Dermis microvascular lymphatic vessel endothelial cell (primary cell): ENCODE data around the gene GABRB1. TPM values are rescaled to one million over a fixed set of nuclear protein-coding genes. Genes with fewer than 3 reads are reported as not detected.

Source experiments
- DNase-seq, 2 donors: peaks; one replicate each; pipeline versions ENCODE4 v3.0.0 to v3.0.0-alpha.2; 2010; ENCODE audit warnings: low read depth in 2 of 2
- total RNA-seq: library from RNA; depleted of rRNA; stranded (reverse); fragments of >200 nt; gene quantifications from 2 replicates; pipeline ENCODE4 v1.2.1, GENCODE V29; 2014

GABRB1 gene
- not detected in 2 replicates for total RNA-seq

DNA sequence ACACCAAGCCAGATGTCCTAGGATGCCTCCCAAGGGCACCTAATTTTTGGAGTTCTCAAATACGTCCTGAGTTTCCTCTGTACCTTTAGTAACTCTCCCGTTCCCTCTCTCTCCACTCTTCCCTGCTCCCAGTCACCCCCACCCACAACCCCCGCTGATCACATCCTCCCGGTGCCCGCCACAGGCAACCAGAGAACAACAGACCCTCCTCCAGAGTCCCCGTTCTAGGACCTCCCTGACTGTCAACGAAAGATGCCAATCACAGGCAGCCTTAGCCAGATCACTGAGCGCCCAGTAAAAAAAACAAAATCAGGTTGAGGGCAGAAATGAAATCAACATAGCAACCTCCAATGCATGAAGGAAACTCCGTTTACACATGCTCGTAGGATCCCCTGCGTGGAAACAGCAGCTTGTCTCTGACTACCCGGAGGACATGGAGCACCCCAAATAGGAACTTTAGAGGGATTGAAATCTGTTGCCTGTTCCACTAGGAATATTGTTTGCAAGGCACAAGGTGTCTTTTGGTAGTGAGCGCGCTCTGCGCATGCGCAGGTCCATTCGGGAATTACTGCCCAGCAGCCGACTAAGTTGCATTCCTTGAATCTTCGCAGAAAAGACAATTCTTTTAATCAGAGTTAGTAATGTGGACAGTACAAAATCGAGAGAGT lies at the start of gene GABRB1:
Gene GABRB1 (plus strand): TSS at position 557 of the 668 bp plus-strand sequence.
- peak; percentile 6 to 18 for DNase-seq

DNA sequence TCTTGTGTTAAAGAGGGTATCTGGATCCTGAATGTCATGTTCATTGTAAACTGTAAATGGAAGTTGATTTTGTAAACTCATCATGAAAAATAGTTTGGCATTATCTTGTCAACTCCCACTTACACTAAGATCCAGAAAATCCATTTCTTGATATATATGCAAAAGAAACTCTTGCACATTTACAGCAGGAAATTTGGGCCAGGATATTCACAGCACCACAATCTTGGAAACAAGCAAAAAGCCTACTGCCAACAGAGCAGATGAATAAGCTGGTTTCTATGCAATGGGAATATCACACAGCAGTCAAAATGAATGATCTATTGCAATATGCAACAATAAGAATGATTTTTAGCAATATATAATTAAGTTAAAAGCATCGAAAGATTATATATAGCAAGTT lies 46.6 kb upstream of the GABRB1 start:
- no peak for DNase-seq

DNA sequence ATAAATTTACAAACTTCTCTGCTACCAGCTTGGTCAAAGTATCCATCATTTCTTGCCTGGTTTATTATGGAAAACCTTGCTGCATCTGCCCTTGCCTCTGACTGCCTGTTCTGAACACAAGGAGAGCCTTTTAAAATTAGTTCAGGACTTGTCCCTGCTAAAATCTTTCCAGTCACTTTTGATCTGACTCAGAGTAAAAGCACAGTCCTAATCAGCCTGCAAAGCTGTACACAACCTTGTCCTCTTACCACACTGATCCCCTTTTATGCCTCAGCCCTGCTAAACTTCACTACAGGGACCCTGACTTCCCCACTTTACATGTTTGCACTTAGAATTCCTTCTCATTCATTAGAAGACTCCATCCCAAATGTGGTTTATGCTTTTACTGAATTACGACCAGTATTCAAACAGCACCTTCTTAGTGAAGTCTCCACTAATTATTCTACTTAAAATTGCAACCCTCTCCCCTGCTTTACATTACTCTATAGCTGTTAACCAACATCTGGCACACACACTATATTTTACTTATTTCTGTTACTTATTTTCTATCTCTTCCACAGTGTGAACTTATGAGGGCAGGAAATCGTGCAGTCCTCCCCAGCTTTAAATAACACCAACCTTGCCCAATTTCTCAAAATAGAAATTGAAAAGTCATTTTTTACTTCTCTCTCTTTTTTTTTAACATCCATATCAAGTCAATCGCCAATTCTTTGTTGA lies 44.3 kb upstream of the GABRB1 start:
- DNase-seq = no peak

DNA sequence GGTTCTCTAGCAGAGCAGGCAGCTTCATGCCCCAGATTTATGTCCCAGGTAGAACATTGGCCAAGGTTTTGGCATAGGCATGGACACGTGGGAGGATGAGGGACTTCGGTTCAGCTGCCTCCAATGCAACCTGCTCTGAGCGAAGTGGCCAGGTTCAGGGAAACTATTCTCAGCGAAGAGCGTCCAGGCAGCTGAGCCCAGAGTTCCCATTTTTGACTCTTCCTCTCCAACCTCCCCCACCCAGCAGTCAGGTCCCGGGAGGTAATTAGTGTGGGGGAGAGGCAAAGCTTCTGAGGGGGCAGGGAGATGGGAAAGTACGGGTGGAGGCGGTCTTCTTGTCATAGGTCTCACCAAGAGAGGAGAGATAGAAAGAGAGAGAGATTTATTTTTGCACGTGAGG lies 39.0 kb upstream of the GABRB1 start:
- no peak for DNase-seq

DNA sequence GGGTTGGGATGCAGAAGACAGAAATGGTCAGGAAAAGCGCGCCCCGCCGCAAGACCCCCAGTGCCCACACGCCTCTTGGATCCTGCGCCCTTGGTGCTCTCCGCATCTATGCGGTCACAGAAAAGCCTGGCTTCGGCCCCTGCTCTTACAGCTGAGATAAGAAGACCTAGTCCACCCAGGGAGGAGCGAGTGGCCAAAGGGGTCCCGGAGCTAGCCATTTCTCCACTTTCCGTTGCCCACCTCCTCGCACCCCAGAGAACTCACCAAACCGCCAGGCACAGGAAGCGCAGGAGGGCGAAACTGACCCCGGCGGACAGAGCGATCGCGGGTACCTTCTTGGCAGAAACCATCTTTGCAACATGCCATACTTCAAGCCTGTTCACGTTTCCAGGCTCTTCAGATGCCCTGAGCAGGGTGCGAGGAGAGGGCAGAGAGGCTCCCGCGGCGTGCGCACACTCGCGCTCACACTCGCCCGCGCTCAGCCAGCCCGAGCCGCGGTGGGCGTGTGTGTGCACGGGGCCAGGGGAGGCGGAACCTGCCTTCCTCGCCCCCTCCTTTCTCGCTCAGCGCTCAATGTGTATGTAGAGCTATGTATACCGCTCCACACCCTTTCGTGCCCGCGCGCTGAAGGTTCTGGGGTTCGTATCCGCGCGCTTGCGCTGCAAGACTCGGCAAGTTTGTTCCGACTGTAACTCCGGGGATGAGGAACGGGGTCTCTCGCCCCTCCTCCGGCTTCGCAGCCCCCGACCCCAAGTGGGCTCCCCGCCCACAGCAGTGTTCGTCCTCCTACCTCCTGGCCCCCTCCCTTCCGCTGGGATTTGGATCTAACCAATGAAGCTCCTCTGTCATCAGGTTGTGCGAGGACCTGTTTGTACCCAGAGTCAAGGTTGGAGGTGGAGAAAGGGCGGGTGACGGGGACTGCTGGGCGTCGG lies 38.0 kb upstream of the GABRB1 start, which contains the start of gene GABRA4:
Gene GABRA4 (minus strand): TSS at position 507 of the 932 bp plus-strand sequence. CDS start 157 bp downstream, at position 350.
- no peak for DNase-seq

DNA sequence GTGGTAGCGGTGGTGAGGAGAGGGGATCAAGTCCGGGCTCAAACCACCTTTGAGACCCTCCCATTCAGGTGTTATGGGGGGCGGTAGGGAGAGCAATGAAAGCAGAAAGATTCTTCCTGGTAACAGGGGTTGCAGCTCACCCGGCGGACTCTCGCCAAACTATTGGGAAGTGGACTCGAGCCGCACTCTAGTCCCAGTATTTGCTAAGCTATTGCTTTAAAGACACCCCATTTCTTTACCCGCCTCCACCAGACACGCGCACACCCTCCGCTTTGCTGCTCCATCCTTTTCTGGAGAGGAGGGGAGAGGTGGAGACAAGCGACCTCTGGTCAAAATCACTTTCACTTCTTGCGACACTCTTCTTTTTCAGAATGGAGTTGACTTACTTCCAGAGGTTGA lies 37.4 kb upstream of the GABRB1 start:
- no peak for DNase-seq

DNA sequence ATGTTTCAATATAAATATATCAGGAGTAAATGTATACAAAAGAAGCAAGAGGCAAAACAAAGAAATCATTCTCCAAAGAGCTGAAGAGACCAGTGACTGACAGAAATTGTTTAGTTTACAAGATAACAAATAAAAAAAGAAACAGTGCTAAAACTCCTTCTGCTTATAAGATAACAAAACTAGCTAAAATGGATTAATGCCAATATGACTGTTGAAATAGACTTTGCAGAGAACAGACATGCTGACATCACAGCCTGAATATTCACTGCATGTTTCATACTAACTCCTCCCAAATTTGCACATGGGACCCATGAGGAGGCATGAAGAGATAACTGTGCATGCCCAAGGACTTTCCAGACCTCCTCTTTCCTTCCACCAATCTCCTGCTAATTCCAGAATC lies 31.8 kb upstream of the GABRB1 start:
- no peak for DNase-seq

DNA sequence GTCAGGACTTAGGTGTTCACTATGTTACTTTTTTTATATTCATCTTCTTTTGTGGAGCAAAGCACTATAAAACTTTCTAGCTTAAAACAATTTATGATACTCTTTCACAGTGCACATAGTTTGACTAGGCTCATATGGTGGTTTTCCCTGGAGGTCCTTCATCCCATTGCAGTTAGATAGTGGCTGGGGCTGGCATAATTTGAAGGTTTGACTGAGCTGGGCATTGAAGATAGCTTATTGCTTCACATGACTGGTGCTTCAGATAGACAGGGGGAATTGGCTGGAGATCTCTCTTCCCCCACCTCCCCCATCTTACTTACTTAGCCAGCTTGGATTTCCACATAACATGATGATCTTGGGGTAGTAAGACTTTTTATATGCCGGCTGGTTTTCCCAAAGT lies 31.0 kb upstream of the GABRB1 start:
- no peak for DNase-seq

DNA sequence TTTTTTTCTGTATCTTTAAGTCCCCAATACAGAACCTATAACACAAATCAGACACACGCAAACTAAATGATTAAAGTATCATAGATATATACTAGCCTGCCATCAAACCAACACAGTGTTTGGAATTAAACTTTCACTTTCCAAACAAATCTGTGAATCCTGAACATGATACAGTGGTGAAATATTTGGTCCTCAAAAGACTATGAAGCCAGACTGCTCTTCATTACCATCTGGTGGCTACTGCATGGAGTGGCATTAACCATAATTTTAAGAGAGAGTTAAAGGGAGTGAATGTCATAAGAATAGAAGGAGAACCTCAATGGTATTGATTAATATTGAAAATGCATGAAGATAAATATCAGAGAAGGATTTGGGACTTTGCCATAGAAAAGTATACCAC lies 28.8 kb upstream of the GABRB1 start:
- no peak for DNase-seq

DNA sequence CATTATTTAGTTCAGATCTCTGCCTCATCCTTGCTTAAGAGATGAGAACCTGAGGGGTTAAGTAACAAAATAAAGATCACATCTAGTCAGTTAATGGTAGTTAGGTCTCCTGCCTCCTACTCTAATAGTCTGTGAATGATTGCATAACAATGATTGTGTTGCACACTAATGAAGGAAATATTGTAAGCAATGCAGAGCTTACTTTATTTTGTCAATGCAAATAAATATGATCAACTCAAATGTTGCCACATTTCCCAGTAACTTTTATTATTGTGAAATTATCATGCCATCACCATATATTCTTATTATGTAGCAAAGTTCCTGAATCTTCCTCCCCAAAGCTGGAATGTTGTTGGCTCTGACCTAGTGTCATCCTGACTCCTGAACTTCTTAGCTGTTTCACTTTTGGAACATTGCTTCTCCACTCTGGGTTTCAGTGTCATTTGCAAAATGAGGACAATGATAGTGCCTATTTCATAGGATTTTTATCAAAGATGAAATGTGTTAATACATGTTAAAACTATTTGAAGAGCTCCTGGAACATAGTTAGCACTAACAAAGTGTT lies 20.9 kb upstream of the GABRB1 start:
- no peak for DNase-seq

DNA sequence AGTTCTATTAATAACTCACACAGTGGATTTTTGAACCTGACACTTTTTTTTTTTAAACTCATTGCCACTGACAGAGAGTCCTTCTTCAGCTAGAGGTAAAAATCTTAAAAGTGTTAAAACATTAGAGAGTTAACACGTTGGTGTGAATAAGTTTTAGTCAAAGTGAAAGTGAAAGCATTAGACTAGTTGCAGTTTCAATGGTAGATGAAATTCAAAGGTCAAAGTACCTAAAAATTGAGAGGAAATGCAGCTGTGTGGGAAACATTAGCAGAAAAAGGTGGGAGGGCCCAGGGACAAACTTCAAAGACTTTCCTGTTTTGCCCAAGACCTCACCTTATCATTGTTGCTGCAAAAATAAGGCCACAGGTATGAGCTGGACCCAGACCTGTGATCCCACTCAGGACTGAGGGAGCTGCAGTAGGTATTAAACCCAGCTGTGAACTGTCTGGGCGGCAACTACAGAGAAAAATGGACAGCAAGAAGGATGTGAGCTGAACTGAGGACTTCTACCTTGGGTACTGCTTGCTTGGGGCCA lies 20.4 kb upstream of the GABRB1 start:
- DNase-seq = no peak

DNA sequence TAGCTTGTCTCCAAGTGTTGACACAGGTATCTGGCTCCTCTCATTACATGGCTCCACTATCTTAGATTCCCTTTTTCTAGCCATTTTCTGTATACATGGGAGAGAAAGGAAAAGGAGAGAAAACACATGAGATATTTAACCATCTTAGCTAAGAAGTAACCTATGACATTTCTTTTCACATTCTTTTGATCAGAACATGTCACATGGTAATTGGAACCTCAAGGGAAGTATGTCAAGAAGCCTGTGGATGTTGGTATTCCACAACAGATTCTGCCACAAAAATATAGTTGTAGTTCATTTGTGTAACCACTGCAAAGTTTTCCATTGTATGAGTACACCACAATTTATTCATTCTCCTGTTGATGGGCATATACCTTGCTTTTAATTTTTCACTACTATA lies 18.7 kb upstream of the GABRB1 start:
- no peak for DNase-seq

DNA sequence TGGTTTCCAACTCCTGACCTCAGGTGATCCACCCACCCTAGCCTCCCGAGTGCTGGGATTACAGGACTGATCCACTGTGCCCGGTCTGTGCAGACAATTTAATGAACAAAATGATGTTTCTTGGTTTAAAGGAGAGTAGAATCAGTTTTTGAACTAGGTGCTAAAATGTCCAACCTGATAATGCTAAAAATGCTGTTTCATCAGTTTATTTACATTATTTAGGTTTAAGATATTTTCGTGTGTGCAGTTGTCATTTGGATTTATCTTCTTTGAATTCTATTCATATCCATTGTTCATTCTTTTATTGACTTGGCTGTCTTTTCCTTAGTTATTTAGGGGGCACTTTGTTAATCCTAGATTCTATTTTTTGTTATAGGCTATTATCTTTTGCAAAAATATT lies 18.0 kb upstream of the GABRB1 start:
- DNase-seq = no peak

DNA sequence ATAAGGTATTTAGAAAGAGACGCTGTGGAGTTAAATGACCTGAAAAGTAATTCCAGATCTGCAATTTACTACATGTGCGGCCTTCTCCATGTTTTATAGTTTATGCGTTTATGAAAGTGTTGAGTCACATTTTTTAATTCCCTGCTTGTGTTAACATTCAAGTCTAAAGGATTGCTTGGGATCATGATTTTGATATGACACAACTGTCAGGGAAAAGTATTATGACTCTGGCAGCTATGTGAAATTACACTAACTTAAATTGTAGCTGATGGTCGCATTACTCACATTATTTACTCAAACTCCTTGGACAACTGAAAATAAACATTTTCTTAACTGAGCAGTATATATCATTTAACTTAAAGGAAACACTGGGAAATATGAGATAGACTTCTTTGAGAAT lies 14.3 kb upstream of the GABRB1 start:
- DNase-seq = no peak

DNA sequence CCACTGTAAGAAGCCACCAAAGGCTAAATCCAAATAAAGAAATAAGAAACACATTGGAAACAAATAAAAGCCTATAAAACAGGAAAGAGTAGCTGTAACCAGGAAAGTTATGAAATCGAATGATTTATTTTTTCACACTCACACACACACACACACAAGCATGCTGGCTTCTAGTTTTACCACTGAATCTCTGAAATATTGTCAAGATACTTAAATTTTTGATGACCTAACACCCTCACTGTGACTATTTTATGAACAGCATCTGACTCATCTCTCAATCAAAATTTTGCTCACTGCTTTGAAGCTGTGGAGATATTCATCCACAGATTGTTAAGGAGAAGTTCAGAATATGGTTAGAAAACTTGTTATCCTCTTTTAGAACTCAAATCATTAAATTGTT lies 13.9 kb upstream of the GABRB1 start:
- DNase-seq = no peak

DNA sequence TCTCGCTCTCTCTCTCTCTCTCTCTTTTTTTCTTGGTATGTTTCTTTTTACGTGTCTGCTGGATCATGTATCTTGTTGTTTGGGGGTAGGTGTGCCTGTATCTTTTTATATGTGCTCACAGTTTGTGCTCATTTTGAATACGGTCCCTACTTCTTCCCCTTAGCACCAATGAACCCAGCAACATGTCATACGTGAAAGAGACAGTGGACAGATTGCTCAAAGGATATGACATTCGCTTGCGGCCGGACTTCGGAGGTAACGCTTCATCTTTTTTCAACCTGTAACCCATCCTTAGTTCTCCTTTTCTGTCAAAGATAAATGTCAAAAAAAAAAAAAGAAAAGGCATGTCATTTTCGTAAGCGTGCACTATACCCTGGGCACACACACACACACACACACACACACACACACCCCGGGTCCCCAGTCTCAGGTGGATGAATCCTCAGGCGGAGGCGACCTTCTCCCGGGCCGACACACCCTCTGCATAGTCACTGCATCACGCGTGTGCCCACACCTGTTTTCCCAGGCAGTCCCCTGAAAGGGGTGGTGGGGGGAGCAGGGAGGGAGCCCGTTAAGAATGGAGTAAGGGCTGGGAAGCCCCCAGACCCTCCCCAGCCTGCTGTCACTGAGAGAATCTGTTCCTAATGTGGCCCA lies 511 bp downstream of the GABRB1 start:
- no peak for DNase-seq

DNA sequence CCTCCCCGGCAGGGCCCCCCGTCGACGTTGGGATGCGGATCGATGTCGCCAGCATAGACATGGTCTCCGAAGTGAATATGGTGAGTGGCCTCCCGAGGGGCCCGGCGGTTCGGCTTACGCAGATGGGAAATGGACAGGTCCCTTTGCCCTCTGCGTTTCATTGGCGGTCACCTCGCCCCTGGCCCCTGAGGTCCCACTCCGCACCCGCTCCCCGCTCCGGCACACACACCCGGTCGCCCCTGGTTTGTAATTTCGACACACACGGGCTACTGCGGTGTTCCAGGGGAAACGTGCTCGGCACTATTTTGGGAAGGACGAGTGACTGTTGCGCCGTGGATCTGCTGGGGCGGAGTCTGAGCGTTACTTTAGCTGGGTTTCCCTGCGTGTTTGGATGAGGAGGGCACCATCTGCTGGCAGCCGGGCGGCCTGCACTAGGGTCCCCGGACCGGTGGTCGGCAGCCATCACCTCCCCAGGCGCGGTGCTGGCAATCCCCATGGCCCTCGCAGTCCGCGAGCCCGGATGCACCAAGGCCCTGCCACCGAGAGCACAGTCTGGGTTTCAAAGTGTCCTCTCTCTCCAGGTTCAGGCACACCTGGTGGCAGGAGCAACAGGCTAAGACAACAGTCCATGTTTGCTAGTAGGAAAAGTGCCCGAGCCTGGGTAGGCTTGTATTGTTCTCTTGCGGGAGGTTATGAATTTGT lies 1.2 kb downstream of the GABRB1 start:
- peak; percentile 25 to 43 for DNase-seq

DNA sequence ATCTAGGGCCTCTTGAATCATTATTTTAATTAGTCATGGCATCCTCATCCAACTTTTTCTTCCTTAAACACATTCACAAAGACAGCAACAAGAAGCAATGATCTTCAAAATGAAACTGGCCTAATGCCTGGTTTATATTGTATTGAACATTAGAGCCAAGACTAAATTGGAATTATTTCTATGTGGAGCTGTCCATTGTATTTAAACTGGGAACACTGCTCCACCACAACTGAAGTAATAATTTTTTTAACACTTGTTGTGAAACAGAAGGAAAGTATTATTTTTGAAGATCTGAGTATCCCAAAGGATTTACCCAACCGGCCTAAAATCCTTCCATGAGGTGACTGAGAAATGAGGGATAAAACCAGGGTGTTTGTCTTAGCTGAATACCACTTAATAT lies 6.9 kb downstream of the GABRB1 start:
- DNase-seq = no peak

DNA sequence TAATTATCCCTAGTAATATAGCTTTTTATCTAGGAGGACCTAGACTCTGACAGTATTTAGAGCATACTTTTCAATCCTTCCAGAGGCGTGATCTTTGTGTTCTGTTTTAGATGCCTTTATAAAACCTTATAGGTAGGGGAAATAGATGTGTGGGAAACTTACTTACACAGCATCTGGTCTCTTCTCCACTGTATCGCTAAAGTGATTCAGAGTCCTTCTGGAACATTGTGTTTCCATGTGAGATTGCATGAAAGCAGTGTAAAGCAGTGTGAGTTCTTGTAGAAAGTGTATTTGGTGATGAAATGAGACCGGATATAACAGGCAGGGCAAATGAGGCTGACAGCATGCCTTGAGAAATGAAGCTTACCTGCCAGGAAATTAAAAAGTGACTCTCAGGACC lies 9.5 kb downstream of the GABRB1 start:
- DNase-seq = no peak

DNA sequence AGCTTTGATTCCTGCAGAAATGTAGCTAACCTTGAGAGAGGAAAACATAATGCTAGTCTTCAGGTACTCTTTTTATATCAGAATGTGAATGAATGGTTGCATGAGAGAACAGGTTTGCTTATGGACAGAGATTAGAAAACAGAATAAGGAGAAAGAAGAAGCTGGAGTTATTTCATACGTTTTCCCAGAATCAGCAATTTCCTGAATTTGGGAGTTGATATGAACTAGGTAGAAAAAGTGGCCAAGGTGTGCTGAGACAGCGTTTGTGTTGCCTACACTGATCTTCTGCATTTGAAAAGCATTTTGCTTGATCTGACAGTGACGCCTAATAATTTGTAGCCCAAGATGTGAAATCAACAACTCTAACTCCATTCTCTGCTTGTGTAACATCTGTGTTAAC lies 12.5 kb downstream of the GABRB1 start:
- DNase-seq = no peak
